NCI-H446 (cell line): Measurements from ENCODE around the gene PSMB2.

Source experiments
- DNase-seq, 2 experiments: peaks; one replicate each; lab custom pipeline; 2025; lab: John Stamatoyannopoulos, UW

The PSMB2 gene

DNA sequence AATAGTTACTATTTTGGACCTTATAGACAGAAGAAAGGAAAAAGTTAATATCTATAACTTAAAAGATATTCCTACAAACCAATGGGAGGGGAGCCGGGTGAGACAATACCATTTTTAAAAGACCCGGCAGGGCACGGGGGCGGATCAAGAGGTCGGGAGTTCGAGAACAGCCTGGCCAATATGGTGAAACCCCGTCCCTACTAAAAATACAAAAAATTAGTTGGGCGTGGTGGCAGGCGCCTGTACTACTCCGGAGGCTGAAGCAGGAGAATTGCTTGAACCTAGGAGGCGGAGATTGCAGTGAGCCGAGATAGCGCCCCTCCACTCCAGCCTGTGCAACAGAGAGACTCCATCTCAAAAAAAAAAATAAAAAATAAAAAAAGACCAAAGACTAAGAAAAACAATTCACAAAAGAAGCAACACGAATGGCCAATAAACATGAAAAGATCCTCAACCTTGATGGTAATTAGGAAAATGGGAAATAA lies 1.2 kb upstream of the PSMB2 start:
- no peak for DNase-seq

DNA sequence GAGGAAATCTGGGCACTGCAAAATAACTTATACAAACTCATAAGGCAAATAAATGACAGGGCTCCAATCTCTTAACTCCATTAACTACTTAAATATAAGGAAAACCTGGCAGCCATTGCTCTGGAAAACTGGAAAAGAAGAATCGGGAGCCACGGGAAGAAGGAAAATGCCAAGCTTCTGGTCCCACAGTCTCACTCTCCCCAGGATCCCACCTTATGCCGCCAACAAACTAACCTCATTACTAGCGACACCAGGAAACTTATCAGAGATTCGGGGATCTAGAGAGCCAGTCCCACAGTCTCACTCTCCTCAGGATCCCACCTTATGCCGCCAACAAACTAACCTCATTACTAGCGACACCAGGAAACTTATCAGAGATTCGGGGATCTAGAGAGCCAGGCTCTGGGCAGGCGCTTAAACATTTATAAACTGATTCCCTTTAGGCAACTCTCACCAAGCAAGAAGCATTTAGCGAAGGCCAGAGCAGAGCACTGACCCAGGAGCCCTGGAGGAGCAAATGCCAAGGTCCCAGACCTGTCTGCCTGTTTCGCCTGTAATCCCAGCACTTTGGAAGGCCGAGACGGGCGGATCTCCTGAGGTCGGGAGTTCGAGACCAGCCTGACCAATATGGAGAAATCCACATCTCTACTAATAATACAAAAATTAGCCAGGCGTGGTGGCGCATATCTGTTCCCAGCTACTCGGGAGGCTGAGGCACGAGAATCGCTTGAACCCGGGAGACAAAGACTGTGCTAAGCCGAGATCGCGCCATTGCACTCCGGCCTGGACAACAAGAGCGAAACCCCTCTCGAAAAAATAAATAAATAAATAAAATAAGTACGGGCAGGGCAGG lies 720 bp downstream of the PSMB2 start:
- DNase-seq: peak in 1 of 2 experiments; percentile 42

DNA sequence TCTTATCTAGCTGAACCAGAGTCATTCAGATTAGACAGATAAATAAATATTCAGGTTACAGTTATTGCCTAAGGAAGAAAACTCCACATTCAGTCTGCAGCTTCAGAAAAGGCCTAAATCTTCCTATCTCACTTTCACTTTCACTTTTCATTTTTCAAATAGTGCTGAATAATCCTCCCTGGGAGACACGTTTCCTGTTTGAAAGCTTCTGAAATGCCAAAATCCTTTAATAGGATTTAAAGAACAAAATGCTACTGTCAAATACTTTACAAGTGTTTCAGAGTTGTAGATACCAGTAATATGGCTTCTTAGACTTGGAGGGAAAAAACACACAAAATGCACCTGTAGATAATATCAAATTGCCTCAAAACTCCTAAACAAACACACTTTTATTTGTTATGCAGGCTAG lies 3.9 kb downstream of the PSMB2 start:
- DNase-seq: no peak

DNA sequence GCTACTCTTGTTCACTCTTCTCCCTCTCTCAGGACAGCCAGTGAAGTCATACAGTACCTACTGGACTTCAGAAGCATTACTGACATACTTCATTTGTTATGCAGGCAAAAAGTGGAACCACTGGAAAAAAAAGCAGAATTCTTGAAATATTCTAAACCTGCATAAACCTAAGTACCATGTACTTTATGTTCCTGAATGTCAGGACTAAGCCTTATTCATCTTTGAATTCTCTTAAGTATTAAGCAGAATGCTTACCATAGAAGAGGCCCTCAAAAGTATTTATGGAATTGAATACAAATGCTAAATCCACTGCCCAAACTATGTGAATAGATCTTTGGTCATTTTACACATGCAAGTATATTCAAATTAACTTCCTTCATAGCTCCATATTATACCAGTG lies 7.8 kb downstream of the PSMB2 start:
- DNase-seq: no peak

DNA sequence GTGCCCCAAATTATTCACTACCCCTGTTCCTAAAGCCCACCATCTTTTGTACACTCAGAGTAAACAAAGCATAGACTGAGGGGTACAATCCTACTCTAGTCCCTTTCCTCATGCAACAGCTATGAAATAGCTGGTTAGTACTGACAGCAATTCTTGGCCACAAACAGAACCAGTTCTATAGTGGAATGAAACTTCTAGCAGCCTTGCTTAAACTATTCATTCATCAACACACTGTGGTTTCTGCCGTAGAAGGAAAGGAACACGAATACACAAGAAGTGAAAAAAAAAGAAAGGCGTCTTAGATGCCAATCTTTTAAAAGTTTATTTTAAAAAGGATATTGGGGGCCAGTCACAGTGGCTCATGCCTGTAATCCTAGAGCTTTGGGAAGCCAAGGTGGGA lies 9.9 kb downstream of the PSMB2 start:
- DNase-seq: no peak

DNA sequence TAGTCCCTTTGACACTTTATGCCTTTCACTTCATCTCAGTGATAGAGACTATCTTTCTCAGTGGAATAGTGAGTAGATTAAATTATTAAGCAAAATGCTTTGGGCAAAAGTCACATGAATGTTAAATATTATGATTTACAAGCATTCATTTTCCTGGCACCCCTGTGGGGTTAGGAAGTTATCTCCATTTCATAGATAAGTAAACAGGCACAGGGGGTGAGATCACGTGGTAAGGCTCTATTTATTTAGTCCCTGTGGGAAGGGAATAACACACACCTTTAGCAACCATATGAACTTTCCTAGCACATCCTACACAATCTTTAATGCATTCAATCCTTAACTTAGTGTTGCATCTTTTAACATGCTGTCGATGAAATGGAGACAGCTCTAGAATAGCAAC lies 12.3 kb downstream of the PSMB2 start:
- no peak for DNase-seq

DNA sequence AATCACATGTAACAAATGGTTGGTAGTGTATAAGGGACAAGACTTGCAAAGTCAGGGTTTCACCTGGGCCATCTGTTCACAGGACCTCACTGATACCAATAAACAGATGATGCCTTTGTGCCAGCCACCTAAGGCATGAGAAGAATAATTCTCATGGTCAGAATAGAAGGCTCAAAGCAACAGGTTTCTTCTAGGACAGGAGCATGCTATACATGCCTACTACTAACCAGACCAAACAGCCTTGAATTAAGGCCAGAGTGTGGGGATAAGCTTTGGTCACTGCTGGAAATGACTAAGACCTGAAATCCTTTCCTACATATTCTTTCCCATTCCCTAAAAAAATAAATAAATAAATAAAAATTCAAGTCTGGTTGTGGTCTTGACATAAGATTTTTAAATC lies 17.5 kb downstream of the PSMB2 start:
- DNase-seq: no peak

DNA sequence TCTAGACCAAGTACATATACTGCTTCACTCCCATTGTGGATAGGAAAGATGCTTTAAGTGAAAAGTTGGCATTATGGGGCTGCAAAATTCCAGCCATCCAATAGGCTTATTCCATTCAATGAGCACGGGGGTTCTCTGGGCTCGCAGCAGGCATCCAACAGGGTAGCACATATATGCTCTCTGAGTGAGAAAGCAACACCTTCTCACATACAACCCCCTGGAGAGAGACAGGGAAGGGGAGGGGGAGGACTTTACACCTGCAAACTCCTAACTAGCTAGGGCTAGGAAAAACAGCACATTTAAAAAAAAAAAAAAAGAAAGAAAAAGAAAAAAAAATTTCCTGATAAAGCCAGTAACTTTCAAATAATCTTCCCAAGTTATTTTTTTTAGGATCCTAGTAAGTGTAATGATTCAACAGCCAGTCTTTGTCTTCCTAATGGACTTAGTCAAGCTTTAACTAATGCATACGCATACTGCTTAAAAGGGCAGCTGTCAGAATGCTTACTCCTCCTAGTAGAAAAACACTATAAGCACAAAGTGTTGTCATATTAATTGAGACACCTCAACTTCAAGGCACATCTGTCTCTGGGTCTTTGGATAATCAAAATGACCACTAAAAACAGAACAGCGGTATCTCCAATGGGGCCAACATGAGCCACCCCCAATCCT lies 18.7 kb downstream of the PSMB2 start:
- no peak for DNase-seq

DNA sequence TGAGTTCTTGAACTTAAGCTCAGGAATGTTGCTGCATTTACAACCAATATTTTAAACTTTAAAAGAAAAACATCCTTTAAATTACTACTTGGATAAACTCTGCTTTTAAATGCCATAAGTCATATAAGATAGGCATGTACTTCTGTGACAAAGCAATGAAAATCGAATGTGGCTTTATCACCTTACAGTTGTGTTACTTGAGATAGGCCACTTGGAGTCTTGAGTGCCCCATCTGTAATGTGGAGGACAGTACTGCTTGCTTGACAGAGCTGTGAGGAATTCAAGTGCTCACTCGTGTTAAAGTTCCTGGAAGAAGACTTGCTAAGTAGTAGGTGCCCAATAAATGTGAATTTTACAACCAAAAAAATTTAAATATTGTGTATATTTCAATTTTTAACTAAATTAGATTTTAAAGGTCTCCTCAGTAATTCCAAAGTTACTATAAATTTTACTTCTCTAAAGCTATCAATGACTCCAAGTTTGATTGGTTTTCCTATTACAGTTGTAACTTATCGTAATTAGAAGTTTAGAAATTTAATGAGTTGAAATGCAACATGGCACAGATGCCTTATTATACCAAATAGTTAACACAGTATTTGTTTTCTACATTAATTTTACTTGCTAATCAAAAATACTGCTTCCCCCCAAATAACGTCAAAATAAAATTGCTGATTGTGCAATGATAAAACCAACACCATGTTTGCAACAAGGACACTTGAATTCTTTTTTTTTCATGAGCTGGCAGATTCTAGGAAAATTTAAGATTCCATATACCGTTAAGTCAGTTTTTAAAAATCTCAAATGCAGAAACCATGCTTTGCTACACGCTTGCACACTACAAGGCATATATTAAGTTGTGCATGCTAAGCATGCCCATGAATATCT lies 21.8 kb downstream of the PSMB2 start:
- no peak for DNase-seq

DNA sequence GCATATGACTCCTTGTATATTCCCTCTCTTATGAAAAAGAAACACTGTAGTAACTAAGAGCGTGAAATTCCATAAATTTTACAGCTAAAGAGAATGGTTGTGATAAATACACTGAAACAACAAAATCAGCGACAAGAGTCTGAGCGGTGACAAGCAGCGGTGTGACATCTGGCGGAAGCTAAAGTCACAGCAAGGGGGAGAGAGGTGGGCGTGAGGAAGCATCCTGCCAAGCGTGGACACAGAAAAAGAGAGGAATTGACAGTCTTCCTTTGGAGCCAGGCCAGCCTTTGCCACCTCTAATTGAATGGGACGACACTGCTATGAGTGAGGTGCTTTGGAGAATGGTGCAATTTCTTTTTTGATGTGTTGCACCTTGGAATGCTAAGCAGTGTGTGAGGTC lies 25.9 kb downstream of the PSMB2 start:
- DNase-seq: no peak

DNA sequence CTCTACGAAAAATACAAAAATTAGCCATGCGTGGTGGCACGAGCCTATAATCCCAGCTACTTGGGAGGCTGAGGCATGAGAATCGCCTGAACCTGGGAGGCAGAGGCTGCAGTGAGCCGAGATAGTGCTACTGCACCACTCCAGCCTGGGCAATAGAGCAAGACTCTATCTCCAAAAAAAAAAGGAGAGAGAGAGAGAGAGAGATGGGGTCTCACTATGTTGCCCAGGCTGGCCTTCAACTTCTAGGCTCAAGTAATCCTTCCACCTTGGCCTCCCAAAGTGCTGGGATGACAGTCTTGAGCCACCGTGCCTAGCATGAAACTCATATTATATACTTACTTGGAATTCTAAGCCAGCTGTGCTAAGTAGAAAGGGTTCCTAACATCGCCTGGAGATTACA lies 29.7 kb downstream of the PSMB2 start:
- DNase-seq: no peak

DNA sequence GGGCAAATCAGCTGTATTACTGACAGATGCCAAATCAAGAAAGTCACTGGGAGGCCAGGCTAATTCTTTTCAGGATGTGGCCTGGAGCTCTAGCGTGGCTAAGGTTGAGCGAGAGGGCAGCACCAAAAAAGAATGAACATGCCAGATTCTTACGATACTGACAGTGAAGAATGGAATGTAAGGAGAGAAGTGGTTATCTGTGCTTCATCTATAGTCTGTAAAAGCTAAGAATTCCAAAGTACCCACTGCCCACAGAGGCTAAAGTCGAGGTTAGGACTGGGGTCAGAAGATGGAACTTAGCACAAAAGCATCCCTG lies 35.5 kb downstream of the PSMB2 start:
- DNase-seq: no peak

DNA sequence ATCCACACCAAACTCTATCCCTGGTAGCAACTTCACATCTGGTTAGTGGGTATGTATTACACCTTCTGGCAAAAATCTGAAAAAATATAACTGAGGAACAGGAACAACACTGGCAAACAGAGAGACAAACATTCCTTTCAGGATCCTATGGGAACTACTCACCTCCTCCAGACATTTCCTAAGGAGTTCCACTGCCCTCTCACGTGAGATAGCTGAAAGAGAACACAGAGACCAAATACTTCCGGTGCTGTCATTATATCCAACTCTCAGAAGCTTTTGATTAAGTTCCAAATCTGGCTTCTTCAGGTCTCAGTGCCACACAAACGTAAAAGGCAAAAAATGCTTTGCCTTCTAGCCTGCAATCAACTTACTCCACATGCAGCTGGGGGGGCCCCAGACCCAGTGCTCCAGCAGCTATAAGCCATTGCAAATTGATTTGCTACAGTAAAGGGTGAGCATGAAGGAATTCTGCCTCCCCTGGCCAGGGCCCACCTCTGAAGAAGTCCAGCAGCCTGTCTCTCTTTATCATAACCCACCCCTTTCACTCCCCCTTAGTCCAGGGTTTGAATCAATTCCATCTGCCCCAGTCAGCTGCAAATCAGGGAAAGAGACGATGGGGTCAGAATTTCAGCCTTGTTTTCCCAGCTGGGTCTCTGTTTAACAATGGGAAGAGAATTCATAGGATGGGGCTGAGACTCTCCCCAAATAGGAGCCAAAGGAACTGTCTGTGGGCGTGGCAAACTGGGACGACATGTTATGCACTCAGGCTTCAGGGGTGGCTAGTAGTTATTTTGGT lies 36.1 kb downstream of the PSMB2 start:
- no peak for DNase-seq

DNA sequence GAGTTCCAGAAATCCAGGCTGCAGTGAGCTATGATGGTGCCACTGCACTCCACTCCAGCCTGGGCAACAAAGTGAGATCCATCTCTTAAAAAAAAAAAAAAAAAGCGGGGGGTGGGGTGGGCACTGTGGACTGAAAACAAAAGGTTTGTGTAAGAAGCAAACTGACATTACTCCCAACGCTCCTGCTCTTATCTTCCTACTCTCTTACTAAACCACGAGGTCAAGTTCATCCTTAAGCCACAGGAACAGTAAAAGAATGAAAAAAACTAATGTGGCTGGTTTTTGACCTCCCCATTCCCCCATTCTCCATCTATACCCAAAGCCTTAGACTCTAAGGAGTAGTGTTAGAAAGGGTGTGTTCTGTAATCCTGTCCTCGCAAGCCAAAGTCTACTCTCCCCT lies 37.4 kb downstream of the PSMB2 start:
- DNase-seq: no peak

DNA sequence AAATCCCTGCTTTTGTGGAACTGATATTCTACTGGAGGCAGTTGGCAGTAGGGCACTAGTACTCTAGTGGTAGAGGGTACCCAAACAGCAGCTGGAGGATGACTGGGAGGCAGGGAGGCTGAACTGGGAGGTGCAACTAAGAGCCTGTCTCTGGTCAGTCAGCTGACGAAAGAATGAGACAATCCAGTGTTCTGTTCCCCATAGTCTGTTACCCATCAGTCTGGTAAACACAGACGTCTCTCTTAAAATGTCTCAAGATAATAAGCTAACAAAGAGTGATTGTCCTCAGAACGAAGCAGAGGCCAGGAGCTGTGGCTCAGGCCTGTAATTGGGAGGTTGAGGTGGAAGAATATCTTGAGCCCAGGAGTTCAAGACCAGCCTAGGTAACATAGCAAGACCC lies 37.9 kb downstream of the PSMB2 start:
- no peak for DNase-seq

DNA sequence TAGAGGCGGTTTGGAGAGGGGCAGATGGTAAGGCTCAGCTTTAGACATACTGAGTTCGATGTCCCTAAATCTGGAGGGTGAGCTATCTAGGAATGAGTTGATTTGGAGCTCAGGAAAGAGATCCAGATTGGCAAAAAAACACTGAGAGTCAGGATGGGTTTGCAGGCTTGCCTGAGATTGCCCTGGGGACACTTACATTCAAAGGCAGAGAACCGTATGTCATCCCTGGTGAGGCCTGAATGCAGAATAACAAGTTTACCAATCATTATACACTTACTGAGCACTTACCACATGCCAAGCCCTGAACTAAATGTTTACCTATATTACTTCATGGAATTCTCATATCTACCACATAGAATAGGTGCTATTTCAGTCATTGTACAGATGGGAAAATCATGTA lies 40.7 kb downstream of the PSMB2 start:
- no peak for DNase-seq

DNA sequence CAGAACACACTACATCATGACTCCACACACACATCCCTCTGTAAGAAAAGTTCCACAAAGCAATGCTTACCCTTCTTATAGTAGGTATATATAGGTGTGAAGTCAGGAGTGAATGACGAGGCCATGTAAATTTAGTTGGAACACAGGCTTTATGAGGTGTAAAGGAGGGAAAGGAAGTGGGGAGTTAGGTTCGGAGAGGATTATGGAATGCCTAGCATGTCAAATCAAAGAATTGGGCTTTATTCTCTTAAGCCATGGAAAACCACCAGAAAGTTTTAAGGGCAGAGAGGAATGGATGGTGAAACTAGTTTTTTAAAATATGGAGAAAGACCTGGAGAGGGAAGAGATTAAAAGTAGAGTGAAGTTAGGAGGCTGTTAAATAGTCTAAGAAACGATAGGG lies 41.9 kb downstream of the PSMB2 start:
- no peak for DNase-seq

DNA sequence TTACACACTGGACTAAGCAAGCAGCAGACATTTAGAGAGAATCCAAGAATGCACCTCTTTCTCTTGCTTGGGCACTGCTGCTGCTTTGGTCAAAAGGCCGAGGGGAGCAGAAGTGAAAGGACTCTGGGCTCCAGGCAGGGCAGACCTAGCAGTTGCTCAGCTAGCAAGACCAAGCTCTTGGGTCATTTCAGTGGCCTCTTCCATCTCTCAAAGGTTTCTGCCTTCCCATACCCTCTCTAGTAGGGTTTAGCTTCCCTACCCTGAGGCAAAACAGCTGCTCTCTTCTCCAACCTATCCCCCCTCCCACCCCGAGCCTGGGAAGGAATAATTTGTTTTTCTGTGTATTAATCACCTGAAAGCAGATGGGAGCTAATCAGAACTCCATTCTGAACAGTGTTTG lies 42.4 kb downstream of the PSMB2 start:
- DNase-seq: no peak

DNA sequence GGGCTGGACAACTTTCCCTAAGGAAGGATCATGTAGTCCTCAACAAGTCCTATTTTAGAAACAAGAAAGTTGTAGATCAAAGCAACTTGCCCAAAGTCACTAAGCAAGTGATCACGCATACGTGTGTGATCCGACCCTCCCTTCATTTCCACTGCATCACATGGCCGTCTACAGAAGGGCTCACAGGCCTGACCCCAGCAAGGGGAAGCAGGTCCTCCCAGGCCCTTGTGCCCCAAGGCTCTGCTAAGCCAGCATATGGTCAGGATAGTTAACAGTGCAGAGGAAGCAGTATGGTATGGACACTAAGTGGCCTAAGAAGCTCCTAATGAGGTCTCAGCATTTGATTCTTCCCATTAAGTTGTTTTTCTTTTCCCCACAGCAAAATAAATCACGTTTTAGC lies 43.5 kb downstream of the PSMB2 start:
- DNase-seq: no peak

DNA sequence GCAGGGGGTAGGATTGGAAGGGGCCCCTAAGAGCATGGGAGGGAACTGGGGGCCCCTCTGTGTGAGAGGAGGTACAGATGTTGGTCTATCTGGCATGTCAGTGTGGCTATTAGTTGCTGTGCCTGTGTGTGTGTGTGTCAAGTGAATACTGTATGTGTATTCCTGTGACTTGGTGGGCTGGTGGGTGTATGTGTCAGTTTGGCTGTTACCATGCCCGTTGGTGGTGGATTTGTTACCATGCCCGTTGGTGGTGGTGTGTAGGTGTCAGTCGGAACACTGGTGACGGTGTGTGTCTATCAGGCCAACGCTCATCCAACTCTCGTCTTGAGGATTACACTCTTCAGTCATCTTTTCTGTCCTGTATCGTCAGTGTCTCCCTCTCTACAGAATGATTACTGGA lies 45.6 kb downstream of the PSMB2 start:
- DNase-seq: no peak

DNA sequence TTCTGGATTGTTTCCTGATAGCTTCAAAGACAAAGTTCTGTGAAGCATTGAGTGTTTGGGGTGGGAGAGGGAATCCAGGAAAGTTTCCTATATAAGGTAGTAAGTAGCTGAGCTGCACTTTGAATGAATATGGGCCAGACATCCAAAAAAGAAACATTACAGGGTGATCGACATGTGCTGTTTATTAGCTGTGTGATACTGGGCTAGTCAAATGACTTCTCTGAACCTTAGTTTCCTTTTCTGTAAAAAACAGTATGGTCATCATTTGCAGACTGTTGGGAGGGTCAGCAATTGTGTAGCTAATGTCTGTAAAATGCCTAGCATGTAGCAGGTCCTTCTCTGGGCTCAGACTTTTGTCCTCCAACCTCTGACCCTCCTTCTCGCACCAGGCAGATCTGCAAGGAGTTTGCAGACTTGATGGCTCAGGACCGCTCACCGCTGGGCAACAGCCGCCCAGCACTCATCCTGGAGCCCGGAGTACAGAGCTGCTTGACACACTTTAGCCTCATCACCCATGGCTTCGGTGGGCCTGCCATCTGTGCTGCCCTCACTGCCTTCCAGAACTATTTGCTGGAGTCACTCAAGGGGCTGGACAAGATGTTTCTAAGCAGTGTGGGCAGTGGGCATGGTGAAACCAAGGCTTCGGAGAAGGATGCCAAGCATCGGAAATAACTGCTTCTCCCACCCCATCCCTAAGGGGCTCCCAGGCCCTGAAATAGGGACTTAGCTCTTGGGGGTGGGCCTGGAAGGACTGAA lies 47.1 kb downstream of the PSMB2 start:
- DNase-seq: no peak
